Stimulated activated effector memory CD8-positive, alpha-beta T cell treated with anti-CD3 and anti-CD28 coated beads, Interleukin-12 subunit alpha, Interleukin-12 subunit beta, amount 100 ng/mL, for 72 hours (primary cell): ENCODE data around the gene AGTRAP.
A peak's percentile ranks its signal among the peaks of the same experiment; 100 is the strongest.

Experiments used
- ATAC-seq: fragments of 150-1000 bp; cut with Tn5 transposase; 2 replicates; pipeline ENCODE4 v1.10.0; 2021
- DNase-seq, 2 donors: peaks; one replicate each; pipeline ENCODE4 v3.0.0; 2021 to 2022; ENCODE audit warnings: low spot score in 2 of 2
- H3K27ac Mint-ChIP-seq: one replicate; pipeline ENCODE4 v1.8.0; 2022; ENCODE audit warnings: mild to moderate bottlenecking, mixed read lengths
- H3K36me3 Mint-ChIP-seq: one replicate; pipeline ENCODE4 v1.8.0; 2022; ENCODE audit warnings: mild to moderate bottlenecking, mixed read lengths
- H3K4me1 Mint-ChIP-seq: one replicate; pipeline ENCODE4 v1.8.0; 2022; ENCODE audit warnings: mixed read lengths
- H3K4me3 Mint-ChIP-seq: one replicate; pipeline ENCODE4 v1.8.0; 2022; ENCODE audit warnings: mild to moderate bottlenecking, mixed read lengths
- H3K9me3 Mint-ChIP-seq: one replicate; pipeline ENCODE4 v1.8.0; 2022; ENCODE audit warnings: mixed read lengths

Gene AGTRAP

GRCh38 chr1:11738783-11739182 lies 2.8 kb downstream of the AGTRAP start:
- Mint-ChIP-seq H3K27ac (no peak overlapping the region), H3K36me3 (peaks cover 5% of the 10 kb centered on the region), H3K4me3 (no peak overlapping the region), H3K9me3 (no peaks in the 10 kb centered on the region), H3K4me1 (peaks cover 76% of the 10 kb centered on the region)
- DNase-seq (no peak), ATAC-seq (no peak)

- peak overlapping the region; percentile 59 for H3K4me3 Mint-ChIP-seq
- H3K27ac Mint-ChIP-seq = peak overlapping the region; percentile 75
- DNase-seq (no peak), ATAC-seq (peak; percentile 68)
- H3K4me1 Mint-ChIP-seq = peaks cover 73% of the 10 kb centered on the region
- no peaks in the 10 kb centered on the region for H3K9me3 Mint-ChIP-seq
- H3K36me3 Mint-ChIP-seq = peaks cover 5% of the 10 kb centered on the region
These were observed 4.6 kb downstream of the AGTRAP start for GRCh38 chr1:11740258-11741192.

GRCh38 chr1:11741482-11741881 lies 5.5 kb downstream of the AGTRAP start:
- peak overlapping the region; percentile 59 for H3K4me3 Mint-ChIP-seq
- H3K9me3 Mint-ChIP-seq = no peaks in the 10 kb centered on the region
- no peak for ATAC-seq
- H3K4me1 Mint-ChIP-seq = peaks cover 75% of the 10 kb centered on the region
- H3K27ac Mint-ChIP-seq = peak overlapping the region; percentile 75
- H3K36me3 Mint-ChIP-seq = no peaks in the 10 kb centered on the region
- DNase-seq = no peak

DNA sequence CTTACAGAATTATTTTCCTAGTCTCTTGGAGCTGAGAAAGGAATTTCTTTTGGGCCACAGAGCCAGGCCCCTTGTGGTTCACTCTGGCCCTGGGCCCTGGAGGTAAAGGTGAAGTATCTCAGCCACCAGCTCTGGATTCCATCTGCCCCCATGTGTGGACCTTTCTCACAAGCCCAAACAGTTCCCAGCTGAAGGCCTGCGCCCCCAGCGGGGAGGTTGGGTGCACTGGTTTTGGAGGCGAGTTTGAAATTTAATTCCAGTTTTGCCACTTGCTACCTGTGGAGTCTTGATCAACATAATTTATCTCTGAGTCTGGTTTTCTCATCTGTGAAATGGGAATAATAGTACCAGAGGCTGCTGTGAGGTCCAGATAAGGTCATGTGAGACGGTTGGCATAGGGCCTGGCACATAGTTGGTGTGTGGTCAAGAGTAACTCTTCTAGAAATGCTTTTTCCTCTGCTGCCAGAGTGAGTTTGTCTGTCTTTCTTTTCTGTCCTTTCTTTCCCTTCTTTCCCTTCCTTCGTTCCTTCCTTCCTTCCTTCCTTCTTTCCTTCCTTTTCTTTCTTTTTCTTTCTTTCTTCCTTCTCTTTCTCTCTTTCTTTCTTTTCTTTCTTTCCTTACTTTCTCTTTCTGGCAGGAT lies 6.1 kb downstream of the AGTRAP start:
- Mint-ChIP-seq H3K4me1 (peaks cover 76% of the 10 kb centered on the region), H3K4me3 (peak overlapping the region; percentile 59), H3K36me3 (no peaks in the 10 kb centered on the region), H3K9me3 (no peaks in the 10 kb centered on the region), H3K27ac (peak overlapping the region; percentile 71)
- ATAC-seq = no peak
- DNase-seq = no peak

DNA sequence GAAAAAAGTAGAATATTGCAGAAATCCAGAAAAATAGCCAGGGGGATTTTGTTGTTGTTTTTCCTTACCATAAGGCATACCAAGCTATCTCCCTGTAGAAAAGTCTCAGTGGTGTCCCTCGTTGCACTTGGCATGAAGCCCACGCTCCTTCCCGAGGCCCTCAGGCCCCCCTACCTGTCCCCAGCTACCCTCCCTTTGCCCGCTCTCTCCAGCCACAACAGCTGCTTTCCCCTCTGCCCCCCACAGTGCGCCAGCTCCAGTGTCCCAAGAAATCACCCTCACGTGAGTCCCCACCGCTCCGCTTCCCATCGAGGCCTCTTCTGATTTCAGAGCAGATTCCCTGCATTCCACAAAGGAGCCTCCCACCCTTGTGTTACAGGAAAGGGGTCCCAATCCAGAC lies 8.4 kb downstream of the AGTRAP start:
- Mint-ChIP-seq H3K4me3 (no peak overlapping the region), H3K36me3 (no peaks in the 10 kb centered on the region), H3K4me1 (peaks cover 63% of the 10 kb centered on the region)

GRCh38 chr1:11746092-11746491 lies 10.2 kb downstream of the AGTRAP start:
- Mint-ChIP-seq H3K4me3 (no peak overlapping the region), H3K9me3 (no peaks in the 10 kb centered on the region), H3K4me1 (peaks cover 47% of the 10 kb centered on the region), H3K27ac (peak overlapping the region; percentile 19), H3K36me3 (no peaks in the 10 kb centered on the region)
- ATAC-seq (no peak), DNase-seq (no peak)

More for the DNA sequence above, 8.4 kb downstream of the AGTRAP start:
- no peak for DNase-seq
- Mint-ChIP-seq H3K9me3 (no peaks in the 10 kb centered on the region), H3K27ac (no peak overlapping the region)
- no peak for ATAC-seq

- DNase-seq (no peak), ATAC-seq (no peak)
- H3K4me1 Mint-ChIP-seq = peaks cover 40% of the 10 kb centered on the region
- H3K36me3 Mint-ChIP-seq = no peaks in the 10 kb centered on the region
- no peaks in the 10 kb centered on the region for H3K9me3 Mint-ChIP-seq
- no peak overlapping the region for H3K4me3 Mint-ChIP-seq
- no peak overlapping the region for H3K27ac Mint-ChIP-seq
These were observed 11.0 kb downstream of the AGTRAP start for GRCh38 chr1:11746795-11747487.

DNA sequence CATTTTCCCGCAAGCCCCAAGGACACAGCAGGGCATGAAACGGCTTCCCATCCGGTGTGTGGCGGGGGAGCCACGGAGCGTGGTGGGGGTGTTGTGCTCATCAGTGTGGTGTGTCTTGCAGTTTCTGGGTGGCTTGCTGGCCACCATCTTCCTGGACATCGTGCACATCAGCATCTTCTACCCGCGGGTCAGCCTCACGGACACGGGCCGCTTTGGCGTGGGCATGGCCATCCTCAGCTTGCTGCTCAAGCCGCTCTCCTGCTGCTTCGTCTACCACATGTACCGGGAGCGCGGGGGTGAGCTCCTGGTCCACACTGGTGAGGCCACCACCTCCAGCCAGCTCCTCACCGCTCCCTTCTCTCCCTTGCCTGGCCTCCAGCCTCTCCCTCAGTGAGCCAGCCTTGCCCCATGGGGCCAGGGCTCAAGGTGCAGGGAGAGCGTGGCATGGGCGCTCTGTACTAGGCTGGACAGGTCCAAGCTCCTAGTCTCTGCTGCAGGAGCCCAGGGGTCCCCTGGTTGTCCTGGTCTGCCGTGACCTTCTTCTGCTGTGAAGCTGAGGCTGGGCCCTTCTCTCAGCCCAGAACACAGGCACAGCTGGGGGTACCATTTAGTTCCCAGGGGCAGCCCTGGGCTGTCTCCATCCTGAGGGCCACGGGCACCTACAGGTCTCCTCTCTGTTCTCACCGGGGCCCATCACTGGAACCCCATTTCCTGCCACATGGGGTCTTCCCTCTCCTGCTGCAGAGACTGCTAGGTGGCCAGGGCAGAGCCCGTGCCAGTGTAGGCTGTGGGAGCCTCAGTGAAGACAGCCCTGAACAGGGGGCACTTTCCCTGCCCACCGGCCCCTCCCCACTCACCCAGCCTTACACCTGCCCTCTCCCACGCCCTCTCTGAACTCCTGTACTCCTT lies 12.6 kb downstream of the AGTRAP start:
- peak overlapping the region; percentile 97 for H3K27ac Mint-ChIP-seq
- H3K36me3 Mint-ChIP-seq = no peaks in the 10 kb centered on the region
- H3K4me3 Mint-ChIP-seq = peak overlapping the region; percentile 31
- peaks cover 39% of the 10 kb centered on the region for H3K4me1 Mint-ChIP-seq
- DNase-seq (no peak), ATAC-seq (peak; percentile 50)
- no peaks in the 10 kb centered on the region for H3K9me3 Mint-ChIP-seq

DNA sequence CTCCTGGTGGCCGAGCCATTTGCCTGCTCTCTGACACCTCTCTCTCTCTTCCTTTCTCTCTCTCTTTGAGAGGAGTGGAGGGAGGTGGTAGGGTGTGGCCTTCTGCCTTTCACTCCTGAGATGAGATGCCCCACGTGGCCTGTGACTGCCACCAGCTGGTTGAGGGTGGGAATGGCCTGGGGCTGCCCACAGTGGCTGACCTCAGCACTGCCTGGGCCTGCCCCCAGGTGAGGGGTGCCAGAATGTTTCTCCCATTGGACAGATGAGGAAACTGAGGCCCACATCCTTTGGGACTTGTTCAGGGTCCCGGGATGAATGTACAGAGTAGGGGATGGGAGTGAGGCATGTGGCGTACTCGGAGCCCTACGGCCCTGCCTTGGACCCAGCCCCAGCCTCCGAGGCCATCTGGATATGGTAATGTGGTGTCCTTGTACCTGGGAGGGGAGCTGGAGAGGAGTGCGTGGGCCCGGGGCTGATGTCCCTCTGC lies 13.3 kb downstream of the AGTRAP start:
- H3K27ac Mint-ChIP-seq = peak overlapping the region; percentile 97
- no peaks in the 10 kb centered on the region for H3K36me3 Mint-ChIP-seq
- peaks cover 40% of the 10 kb centered on the region for H3K4me1 Mint-ChIP-seq
- peak overlapping the region; percentile 31 for H3K4me3 Mint-ChIP-seq
- DNase-seq (peak in 1 of 2 donors; percentile 21), ATAC-seq (peak; percentile 87)
- H3K9me3 Mint-ChIP-seq = no peaks in the 10 kb centered on the region

GRCh38 chr1:11749996-11750395 lies 14.1 kb downstream of the AGTRAP start:
- DNase-seq (no peak), ATAC-seq (no peak)
- H3K4me3 Mint-ChIP-seq = no peak overlapping the region
- H3K4me1 Mint-ChIP-seq = peaks cover 40% of the 10 kb centered on the region
- H3K27ac Mint-ChIP-seq = no peak overlapping the region
- H3K36me3 Mint-ChIP-seq = no peaks in the 10 kb centered on the region
- H3K9me3 Mint-ChIP-seq = no peaks in the 10 kb centered on the region

DNA sequence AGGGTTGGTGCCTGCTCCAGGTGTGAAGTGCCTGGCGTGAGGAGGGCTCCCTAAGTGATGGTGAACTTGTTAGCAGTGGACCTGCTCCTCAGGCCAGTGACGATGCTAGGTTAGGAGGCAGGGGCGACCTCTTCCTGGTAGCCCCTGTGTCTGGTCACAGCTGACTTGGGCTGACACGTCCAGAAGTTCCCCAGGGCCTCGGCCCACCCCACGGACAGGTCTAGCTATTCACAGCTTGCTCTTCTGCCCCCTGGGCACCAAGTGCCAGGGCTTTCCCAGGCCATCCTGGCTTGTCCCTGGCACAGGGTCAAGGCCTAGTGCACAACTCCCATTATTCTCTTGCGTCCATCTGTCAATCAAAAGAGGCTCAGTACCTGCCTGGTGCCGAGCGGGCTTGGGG lies 15.2 kb downstream of the AGTRAP start:
- no peak for DNase-seq
- no peak for ATAC-seq
- Mint-ChIP-seq H3K9me3 (no peaks in the 10 kb centered on the region), H3K27ac (no peak overlapping the region), H3K4me3 (no peak overlapping the region), H3K36me3 (no peaks in the 10 kb centered on the region), H3K4me1 (peaks cover 34% of the 10 kb centered on the region)

DNA sequence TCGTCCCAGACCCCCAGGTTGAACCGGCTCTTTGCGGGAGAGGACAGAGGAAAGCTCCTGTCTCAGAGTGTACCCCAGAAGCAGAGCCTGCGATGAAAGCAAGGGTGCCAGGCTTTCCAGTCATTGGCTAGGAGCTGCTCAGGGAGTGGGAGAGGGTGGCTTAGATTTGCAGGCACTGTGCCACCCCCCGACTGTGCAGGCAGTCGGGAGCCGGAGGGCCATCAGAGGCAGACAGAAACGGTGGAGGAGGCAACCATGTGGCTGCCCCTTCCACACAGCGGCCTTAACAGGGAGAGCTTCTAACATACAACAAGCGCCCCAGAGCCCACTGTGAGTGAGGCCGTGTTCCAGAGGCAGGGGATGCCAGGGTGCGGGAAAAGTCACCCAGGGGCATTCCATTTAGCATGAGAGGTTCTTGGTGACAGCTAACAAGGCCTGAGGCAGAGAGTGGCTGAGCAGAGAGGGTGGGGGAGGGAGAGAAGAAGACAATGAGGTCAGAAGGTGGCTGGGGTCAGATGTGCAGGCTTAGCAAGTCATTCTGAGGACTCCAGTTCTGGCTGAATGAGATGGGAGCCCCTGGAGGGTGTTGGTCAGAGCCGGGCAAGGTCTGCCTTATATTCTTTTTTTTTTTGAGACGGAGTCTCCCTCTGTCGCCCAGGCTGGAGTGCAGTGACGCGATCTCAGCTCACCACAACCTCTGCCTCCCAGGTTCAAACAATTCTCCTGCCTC lies 16.6 kb downstream of the AGTRAP start:
- no peak for ATAC-seq
- Mint-ChIP-seq H3K4me1 (peaks cover 24% of the 10 kb centered on the region), H3K27ac (peak overlapping the region; percentile 32), H3K36me3 (no peaks in the 10 kb centered on the region), H3K4me3 (no peak overlapping the region), H3K9me3 (no peaks in the 10 kb centered on the region)
- no peak for DNase-seq

DNA sequence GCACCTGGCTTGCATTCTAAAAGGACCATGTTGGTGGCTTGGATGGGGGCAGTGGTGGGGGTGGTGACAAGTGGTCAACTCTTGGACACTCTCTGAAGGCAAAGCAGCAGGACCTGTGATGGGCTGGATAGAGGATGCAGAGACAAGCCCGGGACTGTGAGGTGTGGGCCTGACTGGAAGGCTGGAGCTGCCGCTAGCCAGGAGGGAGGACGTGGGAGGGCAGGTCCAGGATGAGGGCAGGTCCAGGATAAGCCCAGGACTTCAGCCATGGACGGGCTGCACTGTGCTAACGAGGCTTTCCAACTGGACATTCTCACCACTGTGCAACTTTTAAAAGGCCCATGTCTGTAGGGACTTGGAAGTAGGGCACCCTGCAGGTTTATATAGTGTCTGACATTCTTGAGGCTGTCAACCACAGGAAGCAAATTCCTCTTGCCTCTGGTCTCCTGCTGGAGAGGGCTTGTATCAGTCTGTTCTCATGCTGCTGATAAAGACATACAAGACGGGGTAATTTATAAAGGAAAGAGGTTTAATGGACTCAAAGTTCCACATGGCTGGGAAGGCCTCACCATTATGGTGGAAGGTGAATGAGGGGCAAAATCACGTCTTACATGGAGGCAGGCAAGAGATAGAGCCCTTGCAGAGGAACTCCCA lies 17.7 kb downstream of the AGTRAP start:
- no peak overlapping the region for H3K27ac Mint-ChIP-seq
- no peaks in the 10 kb centered on the region for H3K36me3 Mint-ChIP-seq
- no peak overlapping the region for H3K4me3 Mint-ChIP-seq
- H3K9me3 Mint-ChIP-seq = no peaks in the 10 kb centered on the region
- DNase-seq (no peak), ATAC-seq (no peak)
- peaks cover 21% of the 10 kb centered on the region for H3K4me1 Mint-ChIP-seq

GRCh38 chr1:11757047-11757446 lies 21.1 kb downstream of the AGTRAP start:
- Mint-ChIP-seq H3K27ac (no peak overlapping the region), H3K4me1 (peaks cover 16% of the 10 kb centered on the region), H3K4me3 (no peak overlapping the region), H3K36me3 (no peaks in the 10 kb centered on the region), H3K9me3 (no peaks in the 10 kb centered on the region)
- no peak for DNase-seq
- no peak for ATAC-seq
